HepG2 (cell line): ENCODE results near the gene RNPEPL1. TPM values are rescaled to one million over a fixed set of nuclear protein-coding genes. Genes with fewer than 3 reads are reported as not detected.

Experiments used
- ATAC-seq: fragments of 200-7000 bp; cut with Tn5 transposase; 3 replicates; pipeline ENCODE4 v1.9.1; 2020; ENCODE audit warnings: mild to moderate bottlenecking, moderate library complexity
- BruUV-seq: library from RNA; stranded (reverse); fragments of 400-500 nt; replicated peaks from 2 replicates; lab custom pipeline; 2021; lab: Mats Ljungman, UMichigan
- CTCF ChIA-PET: fragments of 300-600 bp; formaldehyde crosslinking; extraction: SDS; loops from one replicate; lab custom pipeline; 2021; ENCODE audit warnings: low total read pairs, inconsistent platforms, low intra/inter-chr PET ratio; lab: Yijun Ruan, JAX
- POLR2A ChIA-PET: fragments of 350-600 bp; sonication (Branson Sonifier 250); formaldehyde crosslinking; loops from one replicate; lab custom pipeline; 2020; ENCODE audit warnings: antibody characterized with exemption, inconsistent platforms; lab: Yijun Ruan, JAX
- DNase-seq: peaks from one replicate; pipeline ENCODE4 v3.0.0-alpha.2; 2015; ENCODE audit warnings: low spot score
- FAIRE-seq: peaks from 3 replicates; lab custom pipeline; 2011; peaks lifted over from hg19 to GRCh38; lab: Jason Lieb, UNC
- H2AFZ ChIP-seq: one replicate; pipeline ENCODE4 v1.6.1; 2011; ENCODE audit warnings: low read length, inconsistent platforms
- H3K27ac ChIP-seq: fragments of 300-600 bp; 3 replicates; pipeline ENCODE4 v1.8.0; 2011; ENCODE audit warnings: mixed run types, mild to moderate bottlenecking, mixed read lengths, low read length, inconsistent platforms; ENCODE audit not compliant: insufficient read depth; ENCODE audit errors: extremely low read length
- H3K27me3 ChIP-seq, 2 experiments: fragments of 200-600 bp in 1 of 2; 2 replicates in 1 of 2; 3 replicates in 1 of 2; pipeline versions ENCODE4 v1.6.0 to v1.8.0; 2011; ENCODE audit warnings: low read length in 2 of 2, mild to moderate bottlenecking in 2 of 2, moderate library complexity in 2 of 2, inconsistent platforms in 1 of 2; ENCODE audit not compliant: insufficient read depth in 2 of 2, control insufficient read depth in 1 of 2
- H3K36me3 ChIP-seq, 2 experiments: fragments of 200-600 bp in 1 of 2; replicated peaks in 1 of 2; 2 replicates in 1 of 2; 3 replicates in 1 of 2; pipeline versions ENCODE4 v1.5.1 to v1.8.0; 2011; ENCODE audit warnings: low read length in 2 of 2, inconsistent platforms in 1 of 2; ENCODE audit not compliant: insufficient read depth in 2 of 2, control insufficient read depth in 1 of 2
- H3K4me1 ChIP-seq: 2 replicates; pipeline ENCODE4 v1.5.1; 2012; ENCODE audit warnings: low read length, inconsistent platforms; ENCODE audit not compliant: insufficient read depth
- H3K4me2 ChIP-seq: 2 replicates; pipeline ENCODE4 v1.6.0; 2011; ENCODE audit warnings: low read depth, low read length, inconsistent platforms
- H3K4me3 ChIP-seq, 3 experiments: fragments of 200-600 bp in 1 of 3; sonication (generic), shearing (Covaris generic) in 1 of 3; replicated peaks in 1 of 3; 2 replicates each; pipeline ENCODE4 v1.5.1; 2011 to 2016; ENCODE audit warnings: low read length in 3 of 3, inconsistent platforms in 2 of 3, low read depth in 2 of 3, mild to moderate bottlenecking in 2 of 3, control low read depth in 1 of 3, mixed read lengths in 1 of 3; ENCODE audit not compliant: insufficient read depth in 1 of 3
- H3K79me2 ChIP-seq: one replicate; pipeline ENCODE4 v1.6.1; 2011; ENCODE audit warnings: low read length, inconsistent platforms; ENCODE audit not compliant: insufficient read depth
- H3K9ac ChIP-seq: 2 replicates; pipeline ENCODE4 v1.6.0; 2011; ENCODE audit warnings: mild to moderate bottlenecking, low read depth, low read length, inconsistent platforms; ENCODE audit not compliant: insufficient read depth
- H3K9me3 ChIP-seq: 2 replicates; pipeline ENCODE4 v1.5.1; 2012; ENCODE audit warnings: mild to moderate bottlenecking, low read length
- H4K20me1 ChIP-seq: 2 replicates; pipeline ENCODE4 v1.6.0; 2011; ENCODE audit warnings: inconsistent platforms, mild to moderate bottlenecking, low read length, moderate library complexity; ENCODE audit not compliant: insufficient read depth
- SMC3 ChIP-seq: IDR thresholded peaks from 2 replicates; pipeline ENCODE4 v1.6.1; 2011; ENCODE audit warnings: low read length, improper control_type of control experiment
- STAG1 ChIP-seq: sonication (generic); formaldehyde crosslinking; IDR thresholded peaks from 2 replicates; pipeline ENCODE4 v1.4.0; 2020; ENCODE audit warnings: missing genetic modification reagents
- YEATS4 ChIP-seq: sonication (generic); formaldehyde crosslinking; IDR thresholded peaks from 2 replicates; pipeline ENCODE4 v1.4.0; 2020; ENCODE audit warnings: missing genetic modification reagents, borderline replicate concordance
- ZNF225 ChIP-seq: sonication (generic); formaldehyde crosslinking; IDR thresholded peaks from 2 replicates; pipeline ENCODE4 v1.4.0; 2020; ENCODE audit warnings: mild to moderate bottlenecking, missing genetic modification reagents
- ZNF333 ChIP-seq: sonication (generic); formaldehyde crosslinking; IDR thresholded peaks from 2 replicates; pipeline ENCODE4 v1.4.0; 2020; ENCODE audit warnings: mild to moderate bottlenecking, missing genetic modification reagents, borderline replicate concordance
- in situ Hi-C: cut with HindIII; loops from 2 replicates; pipeline ENCODE4 v1.10.0; 2017; ENCODE audit warnings: low pct_unique_long_range_greater_than_20kb; ENCODE audit not compliant: extremely low pct_ligation_motif_present
- intact Hi-C: fragments of 100-400 bp; cut with micrococcal nuclease; formaldehyde crosslinking; loops from one replicate; pipeline ENCODE4 v1.10.0; 2022; ENCODE audit not compliant: unreplicated experiment
- polyA plus RNA-seq, 8 experiments: library from polyadenylated mRNA; depleted of rRNA in 3 of 8; stranded (reverse) in 7 of 8; unstranded in 1 of 8; fragments of >200 nt; fragmentation: Illumina TruSeq in 4 of 8; extraction: Trizol in 4 of 8; gene quantifications; 2 replicates each; pipeline versions ENCODE4 v1.2.1 to v1.2.3, GENCODE V29; 2011 to 2016; ENCODE audit warnings: low read depth in 4 of 8, missing spikeins in 1 of 8, mixed read lengths in 1 of 8; ENCODE audit not compliant: insufficient read depth in 1 of 8
- total RNA-seq, 5 experiments: library from RNA; depleted of rRNA; stranded (reverse); fragments of >200 nt; fragmentation: Illumina TruSeq; extraction: Trizol; gene quantifications; 2 replicates each; pipeline ENCODE4 v1.2.3, GENCODE V29; 2016; ENCODE audit warnings: low read depth in 1 of 5
- TF ChIP-seq, protein P1 (sequence below): sonication (generic); formaldehyde crosslinking; IDR thresholded peaks from 2 replicates; pipeline ENCODE4; 2020; ENCODE audit warnings: missing genetic modification reagents, mild to moderate bottlenecking, borderline replicate concordance
- TF ChIP-seq, protein P2 (sequence below): sonication (generic); formaldehyde crosslinking; IDR thresholded peaks from 2 replicates; pipeline ENCODE4 v1.5.1; 2020; ENCODE audit warnings: missing genetic modification reagents, mild to moderate bottlenecking, borderline replicate concordance

RNPEPL1 gene
- total and polyA plus RNA-seq, 2 of the 13 experiments (the other 11 are each of a cell fraction or from before 2014, with no cell fraction given): 13.0 to 18.0 TPM

DNA sequence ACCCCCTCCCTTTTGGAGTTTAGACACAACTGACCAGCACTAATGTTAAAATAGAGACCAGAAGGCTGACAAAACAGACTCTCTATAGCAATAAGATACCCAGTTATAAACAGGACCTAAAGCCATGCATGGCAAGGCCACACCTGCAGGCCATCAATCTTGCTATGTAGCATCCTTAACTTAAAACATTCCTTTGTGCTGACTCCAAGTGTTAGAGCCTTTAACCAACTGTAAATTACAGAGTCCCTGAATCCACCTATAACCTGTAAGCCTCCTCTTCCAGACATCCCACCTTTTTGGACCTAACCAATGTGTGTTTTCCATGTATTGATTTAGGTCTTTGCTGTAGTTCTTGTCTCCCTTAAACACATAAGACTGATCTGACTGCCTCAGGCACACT lies 28.4 kb upstream of the RNPEPL1 start:
- ChIA-PET POLR2A (no interaction called here), CTCF (no interaction called here)
- Histone ChIP-seq H3K36me3 (peaks cover 4 to 45% of the 10 kb centered on the region in 2 experiments; a peak in 4 of 5 replicates), H3K9me3 (no peaks in the 10 kb centered on the region), H3K27ac (no peak overlapping the region), H3K4me3 (no peak overlapping the region), H3K79me2 (no peaks in the 10 kb centered on the region), H3K4me2 (no peak overlapping the region), H3K9ac (no peak overlapping the region), H4K20me1 (no peaks in the 10 kb centered on the region), H3K27me3 (no peaks in the 10 kb centered on the region), H2AFZ (no peak overlapping the region), H3K4me1 (no peaks in the 10 kb centered on the region)
- BruUV-seq: no TSS peak
- in situ Hi-C loops: no loop called here
- ATAC-seq: no peak
- DNase-seq: no peak
- TF ChIP-seq ZNF333 (no peak), STAG1 (CRISPR knock-in tag) (no peak), SMC3 (no peak), ZNF225 (CRISPR knock-in tag) (no peak), YEATS4 (no peak)
- TF ChIP-seq, protein P1, sequence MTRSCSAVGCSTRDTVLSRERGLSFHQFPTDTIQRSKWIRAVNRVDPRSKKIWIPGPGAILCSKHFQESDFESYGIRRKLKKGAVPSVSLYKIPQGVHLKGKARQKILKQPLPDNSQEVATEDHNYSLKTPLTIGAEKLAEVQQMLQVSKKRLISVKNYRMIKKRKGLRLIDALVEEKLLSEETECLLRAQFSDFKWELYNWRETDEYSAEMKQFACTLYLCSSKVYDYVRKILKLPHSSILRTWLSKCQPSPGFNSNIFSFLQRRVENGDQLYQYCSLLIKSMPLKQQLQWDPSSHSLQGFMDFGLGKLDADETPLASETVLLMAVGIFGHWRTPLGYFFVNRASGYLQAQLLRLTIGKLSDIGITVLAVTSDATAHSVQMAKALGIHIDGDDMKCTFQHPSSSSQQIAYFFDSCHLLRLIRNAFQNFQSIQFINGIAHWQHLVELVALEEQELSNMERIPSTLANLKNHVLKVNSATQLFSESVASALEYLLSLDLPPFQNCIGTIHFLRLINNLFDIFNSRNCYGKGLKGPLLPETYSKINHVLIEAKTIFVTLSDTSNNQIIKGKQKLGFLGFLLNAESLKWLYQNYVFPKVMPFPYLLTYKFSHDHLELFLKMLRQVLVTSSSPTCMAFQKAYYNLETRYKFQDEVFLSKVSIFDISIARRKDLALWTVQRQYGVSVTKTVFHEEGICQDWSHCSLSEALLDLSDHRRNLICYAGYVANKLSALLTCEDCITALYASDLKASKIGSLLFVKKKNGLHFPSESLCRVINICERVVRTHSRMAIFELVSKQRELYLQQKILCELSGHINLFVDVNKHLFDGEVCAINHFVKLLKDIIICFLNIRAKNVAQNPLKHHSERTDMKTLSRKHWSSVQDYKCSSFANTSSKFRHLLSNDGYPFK (CRISPR knock-in tag): no peak
- TF ChIP-seq, protein P2, sequence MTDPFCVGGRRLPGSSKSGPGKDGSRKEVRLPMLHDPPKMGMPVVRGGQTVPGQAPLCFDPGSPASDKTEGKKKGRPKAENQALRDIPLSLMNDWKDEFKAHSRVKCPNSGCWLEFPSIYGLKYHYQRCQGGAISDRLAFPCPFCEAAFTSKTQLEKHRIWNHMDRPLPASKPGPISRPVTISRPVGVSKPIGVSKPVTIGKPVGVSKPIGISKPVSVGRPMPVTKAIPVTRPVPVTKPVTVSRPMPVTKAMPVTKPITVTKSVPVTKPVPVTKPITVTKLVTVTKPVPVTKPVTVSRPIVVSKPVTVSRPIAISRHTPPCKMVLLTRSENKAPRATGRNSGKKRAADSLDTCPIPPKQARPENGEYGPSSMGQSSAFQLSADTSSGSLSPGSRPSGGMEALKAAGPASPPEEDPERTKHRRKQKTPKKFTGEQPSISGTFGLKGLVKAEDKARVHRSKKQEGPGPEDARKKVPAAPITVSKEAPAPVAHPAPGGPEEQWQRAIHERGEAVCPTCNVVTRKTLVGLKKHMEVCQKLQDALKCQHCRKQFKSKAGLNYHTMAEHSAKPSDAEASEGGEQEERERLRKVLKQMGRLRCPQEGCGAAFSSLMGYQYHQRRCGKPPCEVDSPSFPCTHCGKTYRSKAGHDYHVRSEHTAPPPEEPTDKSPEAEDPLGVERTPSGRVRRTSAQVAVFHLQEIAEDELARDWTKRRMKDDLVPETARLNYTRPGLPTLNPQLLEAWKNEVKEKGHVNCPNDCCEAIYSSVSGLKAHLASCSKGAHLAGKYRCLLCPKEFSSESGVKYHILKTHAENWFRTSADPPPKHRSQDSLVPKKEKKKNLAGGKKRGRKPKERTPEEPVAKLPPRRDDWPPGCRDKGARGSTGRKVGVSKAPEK (CRISPR knock-in tag): no peak
- intact Hi-C loops: no loop called here
- FAIRE-seq: no peak
